GM20431 (cell line): ENCODE data around the gene CYBA.

Source experiments
- in situ Hi-C: fragments of 300-500 bp; cut with MseI, MboI; formaldehyde crosslinking; loops from one replicate; pipeline ENCODE4 v1.15.0; 2020; ENCODE audit warnings: low sequenced_read_pairs; ENCODE audit not compliant: unreplicated experiment

CYBA gene

GRCh38 chr16:88647178-88648070 is 3.4 kb downstream of the CYBA start:
- in situ Hi-C loops = no loop called here

GRCh38 chr16:88646345-88647034 is 4.4 kb downstream of the CYBA start:
- in situ Hi-C loops = no loop called here

- in situ Hi-C loops = no loop called here
Measured at GRCh38 chr16:88645941-88646340, 4.9 kb downstream of the CYBA start.

- in situ Hi-C loops = no loop called here
Measured at GRCh38 chr16:88645455-88645854, 5.4 kb downstream of the CYBA start.

- in situ Hi-C loops = no loop called here
Measured at GRCh38 chr16:88643644-88643932, 7.3 kb downstream of the CYBA start.

GRCh38 chr16:88642881-88643643 is 7.8 kb downstream of the CYBA start:
- in situ Hi-C loops = no loop called here

GRCh38 chr16:88640498-88641247 is 10.2 kb downstream of the CYBA start:
- in situ Hi-C loops = no loop called here

- in situ Hi-C loops = no loop called here
Measured at GRCh38 chr16:88640039-88640495, 10.8 kb downstream of the CYBA start.

GRCh38 chr16:88639231-88640038 is 11.4 kb downstream of the CYBA start:
- in situ Hi-C loops = no loop called here

GRCh38 chr16:88638323-88639230 is 12.3 kb downstream of the CYBA start, which contains the start of gene IL17C:
IL17C (plus strand) TSS chr16:88638572; CDS start chr16:88638642, 70 bp downstream.
- in situ Hi-C loops = no loop called here

GRCh38 chr16:88636488-88637265 is 14.2 kb downstream of the CYBA start:
- in situ Hi-C loops = no loop called here

GRCh38 chr16:88635671-88636319 is 15.1 kb downstream of the CYBA start:
- in situ Hi-C loops = no loop called here

GRCh38 chr16:88634994-88635670 is 15.7 kb downstream of the CYBA start:
- in situ Hi-C loops = no loop called here

GRCh38 chr16:88634141-88634993 is 16.5 kb downstream of the CYBA start:
- in situ Hi-C loops = no loop called here

- in situ Hi-C loops = no loop called here
Measured at GRCh38 chr16:88633684-88634140, 17.1 kb downstream of the CYBA start.

- in situ Hi-C loops = no loop called here
Measured at GRCh38 chr16:88632587-88632930, 18.3 kb downstream of the CYBA start.
